GM23338 (cell line): Measurements from ENCODE around the gene OCA2.

ENCODE experiments used
- CREB1 ChIP-seq: fragments of 250-450 bp; sonication (Bioruptor Pico); IDR thresholded peaks from 2 replicates; pipeline ENCODE4 v1.5.0; 2020; ENCODE audit warnings: low read depth, mild to moderate bottlenecking, moderate library complexity
- CTCF ChIP-seq, 2 experiments: fragments of 200-600 bp in 1 of 2; sonication (generic) in 1 of 2; conservative IDR thresholded peaks; 2 replicates each; pipeline versions ENCODE4 v1.5.1 to v1.6.1; 2016 to 2017; ENCODE audit warnings: antibody characterized with exemption in 2 of 2, low read depth in 2 of 2, mild to moderate bottlenecking in 2 of 2, moderate library complexity in 1 of 2
- ETS1 ChIP-seq: IDR thresholded peaks from 2 replicates; pipeline ENCODE4 v1.6.1; 2016; ENCODE audit warnings: antibody characterized with exemption
- EZH2 ChIP-seq: fragments of 200-600 bp; sonication (generic); IDR thresholded peaks from one replicate; pipeline ENCODE4 v1.8.0; 2017; ENCODE audit warnings: antibody characterized with exemption, mild to moderate bottlenecking, low read depth; ENCODE audit not compliant: unreplicated experiment
- EZH2phosphoT487 ChIP-seq: fragments of 200-600 bp; sonication (generic); IDR thresholded peaks from one replicate; pipeline ENCODE4 v1.8.1; 2018; ENCODE audit warnings: antibody characterized with exemption; ENCODE audit not compliant: unreplicated experiment
- JUNB ChIP-seq: IDR thresholded peaks from one replicate; pipeline ENCODE4 v1.6.1; 2016; ENCODE audit warnings: antibody characterized with exemption; ENCODE audit not compliant: unreplicated experiment
- NANOG ChIP-seq: IDR thresholded peaks from 2 replicates; pipeline ENCODE4 v1.6.1; 2016; ENCODE audit warnings: antibody characterized with exemption, borderline replicate concordance
- POLR2AphosphoS5 ChIP-seq: IDR thresholded peaks from 2 replicates; pipeline ENCODE4 v1.6.1; 2016; ENCODE audit warnings: antibody characterized with exemption, low read depth
- REST ChIP-seq: IDR thresholded peaks from one replicate; pipeline ENCODE4 v1.6.1; 2018; ENCODE audit warnings: antibody characterized with exemption; ENCODE audit not compliant: unreplicated experiment
- STAT1 ChIP-seq: IDR thresholded peaks from one replicate; pipeline ENCODE4 v1.6.1; 2016; ENCODE audit warnings: antibody characterized with exemption; ENCODE audit not compliant: unreplicated experiment
- ZNF331 ChIP-seq: fragments of 250-450 bp; sonication (Bioruptor Pico); IDR thresholded peaks from 2 replicates; pipeline ENCODE4 v1.5.0; 2020; ENCODE audit warnings: low read depth, mild to moderate bottlenecking, moderate library complexity

- TF ChIP-seq CTCF (conservative IDR thresholded peaks at IDR 0.05; ENCODE audit: low read depth in 2 of 2) (no peak), EZH2phosphoT487 (no peak), POLR2AphosphoS5 (no peak), EZH2 (no peak), REST (no peak), CREB1 (CRISPR knock-in tag) (no peak), STAT1 (no peak), NANOG (no peak), JUNB (no peak), ETS1 (no peak), ZNF331 (CRISPR knock-in tag) (no peak)
Measured at GRCh38 chr15:28013480-28013879, 85.6 kb downstream of the OCA2 start.
